ENCODE measurements around the gene SPTBN4.

Gene SPTBN4

GRCh38 chr19:40466219-40466984 lies 399 bp upstream of the SPTBN4 start:
- no peak overlapping the region for H2AFZ ChIP-seq (ENCODE audit: insufficient read depth, low read length, poor library complexity)
- no peak overlapping the region for H4K8ac ChIP-seq (ENCODE audit: low read depth, low read length)
- H3K9ac ChIP-seq (ENCODE audit: low read length): no peak overlapping the region
- H3K27me3 ChIP-seq (ENCODE audit: insufficient read depth, low read length): peaks cover 16% of the 10 kb centered on the region
- peaks cover 12% of the 10 kb centered on the region for H3K9me3 ChIP-seq (ENCODE audit: insufficient read depth, low read depth, low read length)
- H3K18ac ChIP-seq (ENCODE audit: low read length): no peak overlapping the region
- peak; percentile 87 to 88 for DNase-seq
- H3K4ac ChIP-seq (ENCODE audit: low read depth, low read length): no peak overlapping the region
- no peaks in the 10 kb centered on the region for H3K36me3 ChIP-seq (ENCODE audit: control insufficient read depth in 1 of 2, insufficient read depth in 2 of 2, low read length in 2 of 2)
- H3K79me2 ChIP-seq (ENCODE audit: control insufficient read depth, insufficient read depth, low read length, poor library complexity): no peaks in the 10 kb centered on the region
- peaks cover 10% of the 10 kb centered on the region for H3K79me1 ChIP-seq (ENCODE audit: low read length)
- whole genome bisulfite sequencing (ENCODE audit: extremely low coverage, insufficient coverage, insufficient read length): no CpG with 5 or more reads among the region's 48 CpGs
- no peak overlapping the region for H2BK120ac ChIP-seq (ENCODE audit: insufficient read depth, low read length, poor library complexity)
- no peak overlapping the region for H3K27ac ChIP-seq (ENCODE audit: low read depth, low read length)
- H2BK12ac ChIP-seq (ENCODE audit: low read length): no peak overlapping the region
- no peak overlapping the region for H4K91ac ChIP-seq (ENCODE audit: low read depth, low read length)
- no peak overlapping the region for H3K23ac ChIP-seq (ENCODE audit: low read length)
- H3K4me3 ChIP-seq (ENCODE audit: low read depth, low read length): peak overlapping the region; percentile 62
- no peak overlapping the region for H3K14ac ChIP-seq (ENCODE audit: low read length)
- no peak overlapping the region for H2BK5ac ChIP-seq (ENCODE audit: low read depth, low read length, poor library complexity)
- no peak overlapping the region for H4K12ac ChIP-seq (ENCODE audit: low read depth, low read length)
- H3K4me1 ChIP-seq (ENCODE audit: control insufficient read depth in 1 of 2, insufficient read depth in 2 of 2, low read length in 2 of 2): peaks cover 11 to 16% of the 10 kb centered on the region in 2 experiments
- H3K4me2 ChIP-seq (ENCODE audit: low read length): peak overlapping the region; percentile 57
- no peak overlapping the region for H2AK5ac ChIP-seq (ENCODE audit: low read length)

- Histone ChIP-seq H4K8ac (ENCODE audit: low read depth, low read length) (no peak overlapping the region), H4K91ac (ENCODE audit: low read depth, low read length) (no peak overlapping the region), H3K9ac (ENCODE audit: low read length) (no peak overlapping the region), H3K27ac (ENCODE audit: low read depth, low read length) (no peak overlapping the region), H3K18ac (ENCODE audit: low read length) (no peak overlapping the region), H3K79me2 (ENCODE audit: control insufficient read depth, insufficient read depth, low read length, poor library complexity) (no peaks in the 10 kb centered on the region), H2BK120ac (ENCODE audit: insufficient read depth, low read length, poor library complexity) (no peak overlapping the region), H2AK5ac (ENCODE audit: low read length) (no peak overlapping the region), H3K9me3 (ENCODE audit: insufficient read depth, low read depth, low read length) (peaks cover 14% of the 10 kb centered on the region), H3K79me1 (ENCODE audit: low read length) (peaks cover 10% of the 10 kb centered on the region), H3K14ac (ENCODE audit: low read length) (no peak overlapping the region), H2BK5ac (ENCODE audit: low read depth, low read length, poor library complexity) (no peak overlapping the region), H3K4me1 (ENCODE audit: control insufficient read depth in 1 of 2, insufficient read depth in 2 of 2, low read length in 2 of 2) (peaks cover 11 to 16% of the 10 kb centered on the region in 2 experiments), H3K23ac (ENCODE audit: low read length) (no peak overlapping the region), H3K4me3 (ENCODE audit: low read depth, low read length) (no peak overlapping the region), H2AFZ (ENCODE audit: insufficient read depth, low read length, poor library complexity) (no peak overlapping the region), H3K27me3 (ENCODE audit: insufficient read depth, low read length) (peaks cover 16% of the 10 kb centered on the region), H3K36me3 (ENCODE audit: control insufficient read depth in 1 of 2, insufficient read depth in 2 of 2, low read length in 2 of 2) (no peaks in the 10 kb centered on the region), H4K12ac (ENCODE audit: low read depth, low read length) (no peak overlapping the region), H2BK12ac (ENCODE audit: low read length) (no peak overlapping the region), H3K4me2 (ENCODE audit: low read length) (no peak overlapping the region), H3K4ac (ENCODE audit: low read depth, low read length) (no peak overlapping the region)
- no CpG with 5 or more reads among the region's 6 CpGs for WGBS (ENCODE audit: extremely low coverage, insufficient coverage, insufficient read length)
- DNase-seq: no peak
Measured at GRCh38 chr19:40469011-40469410, 2.2 kb downstream of the SPTBN4 start.

GRCh38 chr19:40471111-40471510 lies 4.3 kb downstream of the SPTBN4 start:
- no peak for DNase-seq
- peaks cover 16% of the 10 kb centered on the region for H3K27me3 ChIP-seq (ENCODE audit: insufficient read depth, low read length)
- H2AFZ ChIP-seq (ENCODE audit: insufficient read depth, low read length, poor library complexity): no peak overlapping the region
- no peak overlapping the region for H4K8ac ChIP-seq (ENCODE audit: low read depth, low read length)
- H2AK5ac ChIP-seq (ENCODE audit: low read length): no peak overlapping the region
- peaks cover 3 to 6% of the 10 kb centered on the region in 2 experiments for H3K4me1 ChIP-seq (ENCODE audit: control insufficient read depth in 1 of 2, insufficient read depth in 2 of 2, low read length in 2 of 2)
- H3K27ac ChIP-seq (ENCODE audit: low read depth, low read length): no peak overlapping the region
- H2BK120ac ChIP-seq (ENCODE audit: insufficient read depth, low read length, poor library complexity): no peak overlapping the region
- H2BK12ac ChIP-seq (ENCODE audit: low read length): no peak overlapping the region
- no peaks in the 10 kb centered on the region for H3K36me3 ChIP-seq (ENCODE audit: control insufficient read depth in 1 of 2, insufficient read depth in 2 of 2, low read length in 2 of 2)
- no peak overlapping the region for H2BK5ac ChIP-seq (ENCODE audit: low read depth, low read length, poor library complexity)
- no peak overlapping the region for H3K9ac ChIP-seq (ENCODE audit: low read length)
- no peak overlapping the region for H3K4ac ChIP-seq (ENCODE audit: low read depth, low read length)
- H4K12ac ChIP-seq (ENCODE audit: low read depth, low read length): no peak overlapping the region
- H3K9me3 ChIP-seq (ENCODE audit: insufficient read depth, low read depth, low read length): peaks cover 12% of the 10 kb centered on the region
- no peak overlapping the region for H4K91ac ChIP-seq (ENCODE audit: low read depth, low read length)
- no peaks in the 10 kb centered on the region for H3K79me1 ChIP-seq (ENCODE audit: low read length)
- H3K14ac ChIP-seq (ENCODE audit: low read length): no peak overlapping the region
- H3K79me2 ChIP-seq (ENCODE audit: control insufficient read depth, insufficient read depth, low read length, poor library complexity): no peaks in the 10 kb centered on the region
- no peak overlapping the region for H3K18ac ChIP-seq (ENCODE audit: low read length)
- no CpG with 5 or more reads among the region's 3 CpGs for WGBS (ENCODE audit: extremely low coverage, insufficient coverage, insufficient read length)
- H3K4me3 ChIP-seq (ENCODE audit: low read depth, low read length): no peak overlapping the region
- H3K23ac ChIP-seq (ENCODE audit: low read length): no peak overlapping the region
- H3K4me2 ChIP-seq (ENCODE audit: low read length): no peak overlapping the region

- Histone ChIP-seq H3K14ac (ENCODE audit: low read length) (no peak overlapping the region), H2AK5ac (ENCODE audit: low read length) (no peak overlapping the region), H4K8ac (ENCODE audit: low read depth, low read length) (no peak overlapping the region), H3K9me3 (ENCODE audit: insufficient read depth, low read depth, low read length) (peaks cover 2% of the 10 kb centered on the region), H3K27ac (ENCODE audit: low read depth, low read length) (no peak overlapping the region), H3K4ac (ENCODE audit: low read depth, low read length) (no peak overlapping the region), H3K23ac (ENCODE audit: low read length) (no peak overlapping the region), H3K18ac (ENCODE audit: low read length) (no peak overlapping the region), H3K4me3 (ENCODE audit: low read depth, low read length) (no peak overlapping the region), H4K91ac (ENCODE audit: low read depth, low read length) (no peak overlapping the region), H2BK5ac (ENCODE audit: low read depth, low read length, poor library complexity) (no peak overlapping the region), H3K36me3 (ENCODE audit: control insufficient read depth in 1 of 2, insufficient read depth in 2 of 2, low read length in 2 of 2) (no peaks in the 10 kb centered on the region), H4K12ac (ENCODE audit: low read depth, low read length) (no peak overlapping the region), H3K27me3 (ENCODE audit: insufficient read depth, low read length) (peaks cover 3% of the 10 kb centered on the region), H3K4me1 (ENCODE audit: control insufficient read depth in 1 of 2, insufficient read depth in 2 of 2, low read length in 2 of 2) (no peaks in the 10 kb centered on the region), H3K79me2 (ENCODE audit: control insufficient read depth, insufficient read depth, low read length, poor library complexity) (no peaks in the 10 kb centered on the region), H3K9ac (ENCODE audit: low read length) (no peak overlapping the region), H3K4me2 (ENCODE audit: low read length) (no peak overlapping the region), H2AFZ (ENCODE audit: insufficient read depth, low read length, poor library complexity) (no peak overlapping the region), H2BK120ac (ENCODE audit: insufficient read depth, low read length, poor library complexity) (no peak overlapping the region), H3K79me1 (ENCODE audit: low read length) (no peaks in the 10 kb centered on the region), H2BK12ac (ENCODE audit: low read length) (no peak overlapping the region)
- DNase-seq: no peak
- no CpG with 5 or more reads among the region's 13 CpGs for WGBS (ENCODE audit: extremely low coverage, insufficient coverage, insufficient read length)
Measured at GRCh38 chr19:40472516-40472915, 5.7 kb downstream of the SPTBN4 start.

Data from trophoblast cell (in vitro differentiated cells and primary cell).